ENCODE results near the gene SYNE1. TPM values are rescaled to one million over a fixed set of nuclear protein-coding genes. Genes with fewer than 3 reads are reported as not detected.

SYNE1 gene
- total RNA-seq, 4 donors from 2014 or later, result 29.1 to 51.5 (median 45.6) TPM

- Histone ChIP-seq H3K36me3 (peaks cover 0 to 49% of the 10 kb centered on the region in 2 donors), H3K27me3 (no peaks in the 10 kb centered on the region), H3K4me1 (no peaks in the 10 kb centered on the region), H3K27ac (peak overlapping the region; percentile 0 to 56 (median 51)), H3K9me3 (no peaks in the 10 kb centered on the region), H3K4me3 (no peak overlapping the region)
- DNase-seq (peak; percentile 16 to 27), ATAC-seq (peak; percentile 30 to 53)
- TF ChIP-seq CTCF (IDR thresholded peaks at IDR 0.05 in 4 of 5, conservative IDR thresholded peaks at IDR 0.05 in 1 of 5) (no peak), POLR2A (IDR thresholded peaks at IDR 0.05) (peak in 1 of 2 donors; percentile 13)
- in situ Hi-C loops (cut with MboI; ENCODE audit: low sequenced_read_pairs in 4 of 4) (no loop called here), intact Hi-C loops (cut with DNase I; ENCODE audit: low total_unique reads) (no loop called here)
These were observed 321.1 kb downstream of the SYNE1 start for GRCh38 chr6:152316024-152316423.

GRCh38 chr6:152314483-152314832, 322.7 kb downstream of the SYNE1 start:
- intact Hi-C loops (cut with DNase I; ENCODE audit: low total_unique reads) (no loop called here), in situ Hi-C loops (cut with MboI; ENCODE audit: low sequenced_read_pairs in 4 of 4) (no loop called here)
- no peak for ATAC-seq
- Histone ChIP-seq H3K36me3 (peaks cover 0 to 45% of the 10 kb centered on the region in 2 donors), H3K27me3 (no peaks in the 10 kb centered on the region), H3K27ac (peak overlapping the region in 1 of 4 donors; percentile 10), H3K4me3 (no peak overlapping the region), H3K9me3 (no peaks in the 10 kb centered on the region), H3K4me1 (no peaks in the 10 kb centered on the region)
- no peak for DNase-seq
- TF ChIP-seq POLR2A (IDR thresholded peaks at IDR 0.05) (no peak), CTCF (IDR thresholded peaks at IDR 0.05 in 4 of 5, conservative IDR thresholded peaks at IDR 0.05 in 1 of 5) (no peak)

- Histone ChIP-seq H3K27me3 (no peaks in the 10 kb centered on the region), H3K27ac (peak overlapping the region in 1 of 4 donors; percentile 10), H3K36me3 (peaks cover 0 to 52% of the 10 kb centered on the region in 2 donors), H3K4me3 (no peak overlapping the region), H3K4me1 (no peaks in the 10 kb centered on the region), H3K9me3 (no peaks in the 10 kb centered on the region)
- in situ Hi-C loops (cut with MboI; ENCODE audit: low sequenced_read_pairs in 4 of 4) (no loop called here), intact Hi-C loops (cut with DNase I; ENCODE audit: low total_unique reads) (no loop called here)
- DNase-seq (no peak), ATAC-seq (no peak)
- no peak for TF ChIP-seq CTCF (IDR thresholded peaks at IDR 0.05 in 4 of 5, conservative IDR thresholded peaks at IDR 0.05 in 1 of 5)
- TF ChIP-seq POLR2A (IDR thresholded peaks at IDR 0.05), result no peak
These were observed 323.4 kb downstream of the SYNE1 start for GRCh38 chr6:152313542-152314482.

GRCh38 chr6:152312434-152312833, 324.7 kb downstream of the SYNE1 start:
- H3K27me3 ChIP-seq, result no peaks in the 10 kb centered on the region
- ATAC-seq, result no peak
- intact Hi-C loops (cut with DNase I; ENCODE audit: low total_unique reads), result no loop called here

More at GRCh38 chr6:152312434-152312833, 324.7 kb downstream of the SYNE1 start:
- no peaks in the 10 kb centered on the region for H3K9me3 ChIP-seq
- no peaks in the 10 kb centered on the region for H3K4me1 ChIP-seq
- DNase-seq, result no peak
- no peak for TF ChIP-seq CTCF (IDR thresholded peaks at IDR 0.05 in 4 of 5, conservative IDR thresholded peaks at IDR 0.05 in 1 of 5)
- peaks cover 0 to 57% of the 10 kb centered on the region in 2 donors for H3K36me3 ChIP-seq
- no peak overlapping the region for H3K27ac ChIP-seq
- H3K4me3 ChIP-seq, result no peak overlapping the region
- in situ Hi-C loops (cut with MboI; ENCODE audit: low sequenced_read_pairs in 4 of 4), result no loop called here
